MG63 (cell line): Measurements from ENCODE around the gene NRTN. TPM values are rescaled to one million over a fixed set of nuclear protein-coding genes. Genes with fewer than 3 reads are reported as not detected.
A peak's percentile ranks its signal among the peaks of the same experiment; 100 is the strongest.
"Not testable (repeated sequence)": the region's sequence is repeated elsewhere in the genome, so short reads cannot be mapped to it uniquely, and the experiment has no call there.

ENCODE experiments used
- DNase-seq: peaks from one replicate; pipeline ENCODE4 v3.0.0-alpha.2; 2020
- H3K27me3 ChIP-seq: fragments of 250-450 bp; sonication (Bioruptor Pico); 2 replicates; pipeline ENCODE4 v1.5.1; 2020; ENCODE audit warnings: mild to moderate bottlenecking, moderate library complexity
- H3K36me3 ChIP-seq: fragments of 250-450 bp; sonication (Bioruptor Pico); 2 replicates; pipeline ENCODE4 v1.5.1; 2020; ENCODE audit warnings: mild to moderate bottlenecking, moderate library complexity
- H3K4me3 ChIP-seq: fragments of 250-450 bp; sonication (Bioruptor Pico); 2 replicates; pipeline ENCODE4 v1.5.1; 2020; ENCODE audit warnings: mild to moderate bottlenecking, moderate library complexity
- H3K9me3 ChIP-seq: fragments of 250-450 bp; sonication (Bioruptor Pico); 2 replicates; pipeline ENCODE4 v1.5.1; 2020; ENCODE audit warnings: mild to moderate bottlenecking, moderate library complexity
- total RNA-seq: library from RNA; depleted of rRNA; stranded (reverse); fragments of >200 nt; shearing (Covaris generic); gene quantifications from 2 replicates; pipeline ENCODE4 v1.2.3, GENCODE V29; 2014; ENCODE audit warnings: low replicate concordance; rRNA removed

The NRTN gene, protein sequence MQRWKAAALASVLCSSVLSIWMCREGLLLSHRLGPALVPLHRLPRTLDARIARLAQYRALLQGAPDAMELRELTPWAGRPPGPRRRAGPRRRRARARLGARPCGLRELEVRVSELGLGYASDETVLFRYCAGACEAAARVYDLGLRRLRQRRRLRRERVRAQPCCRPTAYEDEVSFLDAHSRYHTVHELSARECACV
- total RNA-seq = 1.4 TPM in 1 of 2 replicates, not detected in the other

DNA sequence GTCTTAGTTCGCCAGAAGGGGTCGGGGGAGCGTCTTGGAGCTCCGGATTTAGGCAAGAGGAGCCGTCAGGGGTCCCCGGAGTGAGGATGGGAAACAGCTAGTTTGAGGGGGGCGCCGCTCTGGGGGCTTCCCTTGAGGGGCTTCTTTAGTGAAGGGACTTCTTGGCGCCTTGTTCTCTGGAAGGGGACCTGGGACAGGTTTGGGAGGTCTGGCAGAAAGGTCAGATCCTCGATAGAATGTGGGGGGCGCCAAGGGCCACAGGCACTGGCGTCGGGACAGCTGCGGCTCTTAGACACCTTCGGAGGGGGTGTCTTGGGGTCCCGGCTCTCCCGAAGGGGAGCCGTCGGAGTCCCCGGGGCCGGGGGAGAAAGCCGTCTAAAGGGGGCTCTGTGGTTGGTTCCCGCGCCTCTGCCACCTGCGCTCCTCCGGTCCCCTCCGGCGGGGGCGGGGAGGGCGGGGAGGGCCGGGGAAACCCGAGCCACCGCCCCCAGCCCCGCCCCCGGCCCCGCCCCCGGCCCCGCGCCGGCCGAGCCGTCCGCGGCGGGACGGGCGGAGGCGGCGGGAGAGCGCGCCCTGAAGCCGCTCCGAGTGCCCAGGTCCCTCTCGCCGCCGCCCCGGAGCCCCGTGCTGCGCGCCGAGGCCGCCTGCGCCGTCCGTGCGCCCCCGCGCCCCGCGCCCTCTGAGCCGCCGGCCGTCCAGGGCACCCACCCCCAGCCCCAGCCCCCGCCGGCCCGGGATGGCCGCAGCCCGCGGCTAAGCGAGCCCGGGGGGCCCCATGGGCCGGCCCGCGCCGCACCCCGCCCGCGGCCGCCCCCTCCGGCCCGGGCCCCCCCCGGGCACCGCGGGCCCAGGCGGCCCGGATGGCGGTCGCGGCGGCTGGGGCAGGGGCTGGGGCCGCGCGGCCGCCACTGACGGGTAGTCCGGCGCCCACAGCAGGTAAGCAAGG, at the start of gene NRTN:
Gene NRTN (plus strand): TSS at position 552 of the 946 bp plus-strand sequence. CDS start 19,099 bp downstream, outside the sequence.
- Histone ChIP-seq H3K36me3 (no peaks in the 10 kb centered on the region), H3K9me3 (no peaks in the 10 kb centered on the region), H3K27me3 (peaks cover 10% of the 10 kb centered on the region; the same call in 1 of the 2 replicates), H3K4me3 (peak within 1 kb of the TSS; percentile 24)
- DNase-seq = no peak

DNA sequence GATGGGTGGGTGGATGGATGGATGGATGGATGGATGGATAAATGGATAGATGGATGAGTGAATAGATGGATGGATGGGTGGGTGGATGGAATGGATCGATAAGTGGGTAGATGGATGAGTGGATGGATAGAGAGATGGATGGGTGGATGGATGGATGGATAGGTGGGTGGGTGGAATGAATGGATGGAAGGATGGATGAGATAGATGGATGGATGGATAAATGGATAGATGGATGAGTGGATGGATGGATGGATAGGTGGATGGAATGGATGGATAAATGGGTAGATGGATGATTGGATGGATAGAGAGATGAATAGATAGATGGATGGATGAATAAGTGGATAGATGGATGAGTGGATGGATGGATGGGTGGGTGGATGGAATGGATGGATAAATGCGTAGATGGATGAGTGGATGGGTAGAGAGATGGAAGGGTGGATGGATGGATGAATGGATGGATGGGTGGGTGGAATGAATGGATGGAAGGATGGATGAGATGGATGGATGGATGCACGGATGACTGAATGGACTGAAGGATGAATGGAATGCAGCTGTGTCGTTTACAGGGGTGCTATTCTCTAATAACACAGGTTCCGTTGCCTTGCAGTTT, 42.2 kb upstream of the NRTN start:
- no peak overlapping the region for H3K4me3 ChIP-seq
- H3K9me3 ChIP-seq = no peaks in the 10 kb centered on the region
- no peaks in the 10 kb centered on the region for H3K27me3 ChIP-seq
- no peak for DNase-seq
- H3K36me3 ChIP-seq = no peaks in the 10 kb centered on the region

DNA sequence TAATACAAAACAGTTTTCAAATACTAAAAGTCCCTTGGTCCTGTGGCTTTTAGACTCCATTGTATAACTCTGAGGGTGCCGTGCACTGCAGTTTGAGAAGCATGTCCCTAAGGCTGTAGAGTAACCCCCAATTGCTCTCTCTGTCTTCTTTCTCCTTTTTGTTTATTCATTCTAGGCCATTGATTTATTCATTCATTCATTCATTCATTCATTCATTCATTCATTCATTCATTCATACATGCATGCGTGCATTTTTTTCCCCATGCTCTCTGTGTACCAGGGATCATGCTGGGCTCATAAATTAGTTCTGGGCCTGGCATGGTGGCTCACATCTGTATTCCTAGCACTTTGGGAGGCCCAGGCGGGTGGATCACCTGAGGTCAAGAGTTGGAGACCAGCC, 39.6 kb upstream of the NRTN start:
- no peaks in the 10 kb centered on the region for H3K36me3 ChIP-seq
- H3K27me3 ChIP-seq = no peaks in the 10 kb centered on the region
- H3K9me3 ChIP-seq = no peaks in the 10 kb centered on the region
- H3K4me3 ChIP-seq = no peak overlapping the region
- DNase-seq = no peak

DNA sequence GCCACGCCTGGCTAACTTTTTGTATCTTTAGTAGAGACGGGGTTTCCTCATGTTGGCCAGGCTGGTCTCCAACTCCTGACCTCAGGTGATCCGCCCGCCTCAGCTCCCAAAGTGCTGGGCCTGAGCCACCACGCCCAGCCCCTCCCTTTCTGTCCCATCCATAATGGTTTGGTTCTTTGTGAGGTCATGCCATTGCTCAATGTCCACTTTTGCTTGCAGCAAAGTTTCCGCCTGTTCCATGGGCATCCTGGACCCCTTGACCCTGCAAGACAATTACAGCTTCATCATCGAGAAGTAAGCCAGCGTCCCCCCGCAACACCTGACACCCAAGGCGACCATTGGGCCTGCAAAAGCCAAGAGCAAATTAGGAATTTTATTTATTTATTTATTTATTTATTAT, 36.9 kb upstream of the NRTN start:
- Histone ChIP-seq H3K27me3 (no peaks in the 10 kb centered on the region), H3K36me3 (no peaks in the 10 kb centered on the region), H3K4me3 (no peak overlapping the region), H3K9me3 (no peaks in the 10 kb centered on the region)
- DNase-seq = no peak

DNA sequence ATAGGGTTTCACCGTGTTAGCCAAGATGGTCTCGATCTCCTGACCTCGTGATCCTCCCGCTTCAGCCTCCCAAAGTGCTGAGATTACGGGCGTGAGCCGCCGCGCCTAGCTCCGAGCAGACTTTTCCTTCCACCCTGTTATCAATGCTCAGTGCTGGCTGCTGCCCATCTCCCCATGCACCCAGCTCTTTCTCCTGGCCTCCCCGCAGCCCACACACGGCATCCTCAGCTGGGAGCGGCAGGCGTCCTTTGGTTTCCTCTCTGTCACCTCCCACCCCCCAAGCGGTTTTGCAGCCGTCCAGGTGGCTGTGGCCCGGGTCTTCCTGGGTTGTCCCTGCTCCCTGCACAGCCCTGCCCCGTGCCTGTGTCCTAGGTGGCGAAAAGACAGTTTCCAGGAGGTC, 32.5 kb upstream of the NRTN start:
- H3K36me3 ChIP-seq = no peaks in the 10 kb centered on the region
- no peak for DNase-seq
- H3K27me3 ChIP-seq = no peaks in the 10 kb centered on the region
- H3K4me3 ChIP-seq = no peak overlapping the region
- no peaks in the 10 kb centered on the region for H3K9me3 ChIP-seq

DNA sequence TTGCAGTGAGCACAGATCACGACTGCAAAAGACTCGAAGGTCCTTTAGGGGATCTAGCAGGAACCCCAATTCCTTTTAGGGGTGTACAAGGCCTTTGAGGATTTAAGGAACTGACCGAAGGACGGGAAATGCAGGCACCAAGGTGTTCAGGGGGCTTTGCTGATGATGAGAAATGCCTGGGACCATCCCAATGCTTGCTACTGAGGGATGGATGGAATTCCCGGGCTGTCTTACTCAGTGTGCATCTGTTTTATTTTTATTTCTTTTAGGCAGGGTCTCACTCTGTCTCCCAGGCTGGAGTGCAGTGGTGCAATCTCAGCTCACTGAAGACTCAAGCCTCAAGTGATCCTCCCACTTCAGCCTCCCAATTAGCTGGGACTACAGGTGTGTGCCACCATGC, 31.6 kb upstream of the NRTN start:
- Histone ChIP-seq H3K4me3 (no peak overlapping the region), H3K27me3 (no peaks in the 10 kb centered on the region), H3K36me3 (no peaks in the 10 kb centered on the region), H3K9me3 (no peaks in the 10 kb centered on the region)
- no peak for DNase-seq

DNA sequence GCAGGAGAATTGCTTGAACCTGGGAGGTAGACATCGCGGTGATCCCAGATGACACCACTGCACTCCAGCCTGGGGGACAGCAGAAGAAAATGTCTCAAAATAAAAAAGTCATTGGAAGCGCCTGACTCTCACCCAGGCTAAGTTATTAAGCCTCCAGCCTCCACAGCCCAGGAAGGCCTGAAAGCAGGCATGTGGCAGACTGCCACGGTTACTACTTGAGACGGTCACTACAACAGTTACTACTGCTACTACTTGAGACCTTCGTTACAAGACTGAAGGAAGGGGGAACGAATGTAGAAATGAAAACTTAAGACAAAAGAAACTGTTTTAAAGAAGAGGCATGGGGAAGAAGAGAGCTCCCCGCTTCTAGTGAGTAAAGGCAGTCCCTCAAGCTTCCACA, 29.9 kb upstream of the NRTN start:
- Histone ChIP-seq H3K4me3 (no peak overlapping the region), H3K9me3 (no peaks in the 10 kb centered on the region), H3K27me3 (no peaks in the 10 kb centered on the region), H3K36me3 (no peaks in the 10 kb centered on the region)
- DNase-seq = no peak

DNA sequence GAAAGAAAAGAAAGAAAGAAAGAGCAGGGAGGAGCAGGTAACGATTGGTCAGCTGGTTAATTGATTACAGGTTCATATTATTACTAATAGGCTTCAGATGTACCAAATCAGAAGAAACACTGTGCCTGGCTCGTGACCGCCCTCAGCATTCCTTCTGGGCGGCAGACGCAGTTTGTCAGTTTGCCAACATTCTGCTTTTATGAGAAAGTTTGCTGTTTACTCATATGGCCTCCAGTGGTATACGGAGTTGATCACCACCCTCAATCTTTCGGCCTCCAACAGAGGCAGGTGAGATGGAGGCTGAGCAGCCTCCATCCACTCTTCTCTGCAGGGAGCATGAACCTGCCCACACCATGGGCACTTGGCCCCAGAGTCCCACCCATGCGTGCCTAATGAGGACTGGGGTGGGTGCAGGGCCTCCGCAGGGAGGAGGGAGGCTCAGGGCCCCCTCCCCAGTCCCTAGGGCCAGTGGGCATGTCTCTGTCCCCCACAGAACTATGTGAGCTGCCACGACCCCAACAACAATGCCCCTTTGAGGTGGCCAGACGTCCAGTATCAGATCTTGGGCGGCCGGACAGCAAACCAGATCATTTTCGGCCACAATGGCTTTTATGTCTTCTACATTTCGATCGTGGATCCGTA, 29.1 kb upstream of the NRTN start:
- Histone ChIP-seq H3K4me3 (no peak overlapping the region), H3K27me3 (no peaks in the 10 kb centered on the region), H3K9me3 (no peaks in the 10 kb centered on the region), H3K36me3 (no peaks in the 10 kb centered on the region)
- peak; percentile 11 for DNase-seq

DNA sequence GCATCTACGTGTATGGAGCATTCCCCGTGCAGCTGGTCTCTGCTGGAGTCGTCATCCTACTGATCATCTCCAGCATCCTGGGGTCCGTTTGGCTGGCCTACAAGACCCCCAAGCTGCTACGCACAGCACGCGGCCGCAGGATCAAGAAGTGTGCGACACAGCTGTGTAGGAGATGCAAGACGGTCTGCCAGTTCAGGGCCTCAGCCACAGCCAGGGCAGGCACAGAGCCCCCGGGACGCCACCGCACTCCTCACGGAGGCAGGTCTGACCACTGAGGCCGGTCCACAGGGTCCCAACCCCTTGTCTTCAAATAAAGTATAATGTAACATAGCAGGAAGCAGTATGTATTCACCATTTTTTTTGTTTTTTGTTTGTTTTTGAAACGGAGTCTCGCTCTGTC, 26.5 kb upstream of the NRTN start:
- no peak overlapping the region for H3K4me3 ChIP-seq
- no peak for DNase-seq
- no peaks in the 10 kb centered on the region for H3K27me3 ChIP-seq
- H3K36me3 ChIP-seq = no peaks in the 10 kb centered on the region
- no peaks in the 10 kb centered on the region for H3K9me3 ChIP-seq

DNA sequence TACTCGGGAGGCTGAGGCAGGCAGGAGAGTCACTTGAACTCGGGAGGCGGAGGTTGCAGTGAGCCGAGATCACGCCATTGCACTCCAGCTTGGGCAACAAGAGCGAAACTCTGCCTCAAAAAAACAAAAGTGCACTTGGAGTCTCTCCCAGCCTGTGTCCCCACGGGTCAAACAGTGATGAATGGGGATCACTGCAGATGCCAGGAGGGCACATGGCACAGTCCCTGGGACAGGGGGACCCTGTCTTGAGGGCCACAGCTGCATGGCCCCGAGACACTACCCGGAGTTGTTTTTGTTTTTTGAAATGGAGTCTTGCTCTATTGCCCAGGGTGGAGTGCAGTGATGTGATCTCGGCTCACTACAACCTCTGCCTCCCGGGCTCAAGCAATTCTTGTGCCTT, 24.0 kb upstream of the NRTN start:
- H3K9me3 ChIP-seq, H3K4me3 ChIP-seq, H3K36me3 ChIP-seq, H3K27me3 ChIP-seq, DNase-seq: not testable (repeated sequence)

DNA sequence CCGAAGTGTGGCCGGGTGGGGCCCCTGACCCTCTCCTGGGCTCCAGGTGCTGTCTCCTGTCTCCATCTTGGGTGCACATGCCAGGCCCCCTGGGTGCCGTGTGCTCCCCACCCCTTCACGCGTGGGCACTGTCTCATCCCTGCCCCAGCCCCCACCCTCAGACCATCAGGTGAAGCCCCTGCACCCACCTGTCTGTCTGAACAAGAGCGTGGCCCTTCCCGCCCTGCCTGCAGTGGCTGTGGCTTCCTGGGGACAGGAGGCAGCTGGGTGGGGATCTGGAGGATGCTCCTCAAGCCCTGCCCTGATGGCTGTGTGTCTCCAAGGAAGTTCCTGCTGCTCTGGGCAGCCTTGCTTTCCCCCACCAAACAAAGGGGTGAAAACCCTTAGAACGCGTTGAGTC, 22.5 kb upstream of the NRTN start:
- Histone ChIP-seq H3K9me3 (no peaks in the 10 kb centered on the region), H3K27me3 (no peaks in the 10 kb centered on the region), H3K36me3 (peaks cover 5% of the 10 kb centered on the region), H3K4me3 (no peak overlapping the region)
- DNase-seq = no peak

DNA sequence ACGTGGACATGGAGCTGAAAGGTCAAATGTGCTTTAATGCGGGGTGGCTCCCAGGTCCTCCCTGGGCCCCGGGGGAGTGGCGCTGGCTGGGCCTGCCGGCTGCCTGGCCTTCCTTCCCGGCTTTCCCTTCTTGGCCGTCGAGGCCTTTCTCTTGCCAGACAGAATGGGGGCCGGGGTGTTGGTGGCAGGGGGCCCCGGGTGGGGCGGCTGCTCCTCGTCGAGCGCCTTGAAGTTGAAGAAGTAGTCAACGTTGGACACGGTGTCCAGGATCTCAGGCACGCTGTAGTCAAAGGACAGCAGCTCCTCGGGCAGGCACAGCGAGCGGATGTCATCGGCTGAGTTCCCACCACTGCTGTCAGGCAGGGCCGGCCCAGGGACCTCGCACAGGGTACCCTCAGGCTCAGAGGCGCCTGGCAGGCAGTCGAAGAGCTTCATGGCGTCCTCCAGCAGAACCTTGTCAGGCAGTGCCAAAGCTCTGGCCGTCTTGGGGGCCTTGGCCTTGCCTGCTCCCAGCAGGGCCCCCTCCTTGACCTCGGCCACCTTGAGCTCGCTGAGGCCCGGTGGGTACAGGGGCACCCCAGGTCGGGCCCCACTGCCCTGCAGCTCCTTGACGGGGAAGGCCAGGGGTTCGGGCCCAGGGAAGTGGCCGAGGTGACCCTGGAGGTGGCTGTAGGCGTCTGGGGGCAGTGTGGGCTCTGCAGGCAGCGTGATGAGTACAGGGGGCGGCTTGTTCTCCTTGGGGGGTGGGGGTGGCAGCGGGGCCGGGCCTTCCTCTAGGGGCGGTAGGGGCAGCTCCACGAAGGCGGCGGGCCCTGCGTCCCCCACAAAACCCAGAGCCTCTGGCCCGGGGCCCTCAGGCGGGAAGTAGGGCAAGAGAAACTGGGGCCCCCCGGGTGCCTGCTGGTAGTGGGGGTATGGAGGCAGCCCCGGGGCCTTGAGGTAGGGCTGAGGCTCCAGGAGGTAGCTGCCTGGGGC, 21.6 kb upstream of the NRTN start:
- peaks cover 12% of the 10 kb centered on the region for H3K36me3 ChIP-seq
- no peak for DNase-seq

DNA sequence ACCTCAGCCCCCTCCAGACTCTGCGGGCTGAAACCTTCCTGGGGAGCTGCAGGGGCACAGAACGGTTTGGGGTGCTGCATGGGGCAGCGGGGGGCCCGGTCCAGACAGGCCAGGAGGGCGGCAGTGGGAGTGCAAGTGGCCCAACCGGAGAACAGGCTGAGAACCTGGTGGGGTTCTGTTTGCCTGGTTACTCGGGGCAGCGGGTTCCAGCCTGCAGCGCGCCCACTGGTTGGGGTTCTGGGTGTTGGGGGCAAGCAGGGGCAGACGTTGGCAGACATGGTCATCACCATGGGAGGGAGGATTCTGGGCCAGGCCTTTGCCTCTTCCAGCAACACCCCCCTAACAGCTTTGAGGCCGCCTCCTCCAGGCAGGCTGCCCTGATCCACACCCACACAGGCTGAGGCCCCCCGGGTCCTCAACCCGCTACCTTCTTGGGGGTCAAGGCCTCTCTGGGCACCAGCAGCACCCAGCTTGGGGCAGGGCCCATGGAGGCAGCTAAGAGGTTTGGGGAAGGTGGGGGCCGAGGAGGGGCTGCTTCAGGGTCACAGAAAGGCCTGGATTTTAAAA, 20.2 kb upstream of the NRTN start, which contains the start of gene PRR22:
Gene PRR22 (minus strand): TSS at position 166 of the 567 bp plus-strand sequence. CDS start 86 bp downstream, at position 80.
- Histone ChIP-seq H3K36me3 (peaks cover 22% of the 10 kb centered on the region), H3K4me3 (no peak within 1 kb of the TSS)
- no peak for DNase-seq

More for the DNA sequence above, 21.6 kb upstream of the NRTN start:
- H3K9me3 ChIP-seq = no peaks in the 10 kb centered on the region
- H3K27me3 ChIP-seq = no peaks in the 10 kb centered on the region
- no peak overlapping the region for H3K4me3 ChIP-seq

DNA sequence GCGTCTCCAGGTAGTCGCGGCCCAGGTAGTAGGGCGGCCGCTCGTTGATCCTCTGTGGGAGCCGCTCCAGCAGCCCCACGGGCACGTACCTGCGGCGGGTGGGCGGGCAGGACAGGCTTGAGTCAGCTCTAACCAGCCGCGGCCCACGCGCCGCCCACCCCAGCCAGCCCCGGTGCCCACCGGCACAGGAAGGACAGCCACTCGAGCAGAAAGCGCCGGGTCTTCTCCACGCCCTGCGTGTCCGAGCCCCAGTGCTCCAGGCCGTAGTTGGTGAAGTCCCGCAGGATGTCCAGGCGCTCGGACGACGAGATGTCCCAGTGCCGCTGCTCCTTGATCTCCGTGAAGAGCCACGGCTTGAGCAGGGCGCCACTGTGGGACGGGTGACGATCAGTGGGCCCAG, 19.4 kb upstream of the NRTN start:
- Histone ChIP-seq H3K27me3 (no peaks in the 10 kb centered on the region), H3K4me3 (no peak overlapping the region), H3K36me3 (peaks cover 29% of the 10 kb centered on the region), H3K9me3 (no peaks in the 10 kb centered on the region)
- DNase-seq = no peak

More for the DNA sequence above, 20.2 kb upstream of the NRTN start, which contains the start of gene PRR22:
- Histone ChIP-seq H3K27me3 (no peaks in the 10 kb centered on the region), H3K9me3 (no peaks in the 10 kb centered on the region)

DNA sequence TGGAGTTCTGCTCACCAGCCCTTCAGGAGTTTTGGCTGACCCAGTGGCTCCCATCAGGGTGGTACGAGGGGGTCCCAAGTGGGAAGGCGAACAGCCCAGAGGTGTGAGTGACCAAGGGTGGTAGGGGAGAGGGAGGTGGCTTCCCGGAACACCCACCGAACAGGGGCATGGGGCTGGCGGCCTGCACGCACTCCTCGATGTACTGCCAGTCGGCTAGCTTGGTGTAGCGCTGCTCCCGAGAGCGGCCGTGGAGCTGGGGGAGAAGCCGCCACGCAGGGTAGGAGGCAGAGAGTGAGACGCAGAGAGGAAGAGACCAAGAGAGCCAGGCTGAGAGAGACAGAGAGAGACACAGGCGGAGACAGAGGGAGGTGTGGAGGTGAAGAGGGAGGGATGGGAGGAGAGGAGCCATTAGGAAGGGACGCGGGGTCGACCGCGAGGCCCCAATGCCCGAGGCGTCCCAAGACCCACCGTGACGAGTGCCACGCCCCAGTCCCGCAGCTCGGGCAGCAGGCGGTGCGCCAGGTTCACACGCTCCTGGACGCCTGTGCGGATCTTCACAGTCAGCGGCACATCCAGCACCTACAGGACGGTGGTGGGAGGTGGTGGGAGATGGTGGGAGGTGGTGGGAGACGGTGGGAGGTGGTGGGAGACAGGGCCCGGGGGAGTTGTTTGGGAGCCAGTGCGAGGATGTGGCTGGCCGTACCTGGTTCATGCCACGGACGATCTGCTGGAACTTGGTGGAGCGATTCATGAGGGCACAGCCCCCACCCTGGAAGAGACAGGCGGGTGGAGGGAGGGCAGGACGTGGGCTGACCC, 18.1 kb upstream of the NRTN start:
- Histone ChIP-seq H3K4me3 (no peak overlapping the region), H3K36me3 (peaks cover 32% of the 10 kb centered on the region), H3K27me3 (no peaks in the 10 kb centered on the region), H3K9me3 (no peaks in the 10 kb centered on the region)
- DNase-seq = no peak
